HG03439 (cell line): Measurements from ENCODE around the gene INPPL1.
"Not testable (repeated sequence)": the region's sequence is repeated elsewhere in the genome, so short reads cannot be mapped to it uniquely, and the experiment has no call there.

Source experiments
- ATAC-seq: cut with Tn5 transposase; IDR thresholded peaks from one replicate; pipeline ENCODE4 v1.9.1; 2021; ENCODE audit warnings: mild to moderate bottlenecking, moderate library complexity; ENCODE audit not compliant: unreplicated experiment

Gene INPPL1

GRCh38 chr11:72241291-72241781 lies 16.8 kb downstream of the INPPL1 start:
- ATAC-seq = no peak

- no peak for ATAC-seq
Observed at GRCh38 chr11:72242141-72242540, 17.6 kb downstream of the INPPL1 start.

- ATAC-seq = no peak
Observed at GRCh38 chr11:72243173-72244059, 18.8 kb downstream of the INPPL1 start.

- no peak for ATAC-seq
Observed at GRCh38 chr11:72244060-72244360, 19.4 kb downstream of the INPPL1 start, which contains the start of gene PHOX2A. Gene PHOX2A, minus strand, starts transcription at chr11:72244176. Its CDS starts 172 bp downstream, at chr11:72244004.

- ATAC-seq = no peak
Observed at GRCh38 chr11:72244361-72245262, 20.0 kb downstream of the INPPL1 start.

- ATAC-seq = no peak
Observed at GRCh38 chr11:72245263-72245816, 20.8 kb downstream of the INPPL1 start.

- ATAC-seq = no peak
Observed at GRCh38 chr11:72247584-72247983, 23.0 kb downstream of the INPPL1 start.

GRCh38 chr11:72249961-72250360 lies 25.4 kb downstream of the INPPL1 start:
- ATAC-seq = no peak

- no peak for ATAC-seq
Observed at GRCh38 chr11:72250661-72251464, 26.3 kb downstream of the INPPL1 start.

GRCh38 chr11:72251614-72252013 lies 27.0 kb downstream of the INPPL1 start:
- ATAC-seq = no peak

- no peak for ATAC-seq
Observed at GRCh38 chr11:72253392-72253791, 28.8 kb downstream of the INPPL1 start.

GRCh38 chr11:72254299-72254993 lies 29.9 kb downstream of the INPPL1 start:
- no peak for ATAC-seq

- ATAC-seq = no peak
Observed at GRCh38 chr11:72257570-72257969, 33.0 kb downstream of the INPPL1 start.

GRCh38 chr11:72259490-72259889 lies 34.9 kb downstream of the INPPL1 start:
- no peak for ATAC-seq

- ATAC-seq = no peak
Observed at GRCh38 chr11:72260574-72260973, 36.0 kb downstream of the INPPL1 start.

GRCh38 chr11:72263361-72263760 lies 38.8 kb downstream of the INPPL1 start:
- no peak for ATAC-seq

GRCh38 chr11:72265951-72266350 lies 41.4 kb downstream of the INPPL1 start:
- ATAC-seq = no peak

GRCh38 chr11:72266960-72267359 lies 42.4 kb downstream of the INPPL1 start:
- ATAC-seq = not testable (repeated sequence)

GRCh38 chr11:72267956-72268617 lies 43.5 kb downstream of the INPPL1 start:
- no peak for ATAC-seq
